ENCODE data around the gene MRPS9.

MRPS9 gene

DNA sequence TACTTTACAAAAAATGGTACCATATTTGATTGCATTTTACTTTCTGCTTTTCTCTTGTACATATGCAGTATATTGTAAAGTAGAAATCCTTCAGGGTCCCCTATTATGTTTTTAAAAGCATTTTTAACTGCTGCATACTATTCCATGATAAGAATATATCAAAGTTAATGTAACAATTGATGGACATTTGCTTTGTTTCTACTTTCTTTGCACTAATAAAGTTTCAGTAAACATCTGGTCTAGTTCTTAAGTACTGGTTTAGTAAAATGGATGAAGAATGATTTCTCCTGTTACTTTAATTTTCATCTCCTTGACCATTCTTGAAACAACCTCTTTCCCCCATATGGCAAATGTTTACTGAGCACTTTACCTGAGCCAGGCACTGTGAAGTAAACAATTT, 1.7 kb downstream of the MRPS9 start:
- Histone ChIP-seq H3K4me3 (ENCODE audit: low read length) (peak overlapping the region; percentile 97), H3K36me3 (ENCODE audit: control insufficient read depth, low read length) (peaks cover 13% of the 10 kb centered on the region), H3K79me2 (ENCODE audit: control insufficient read depth, low read length) (peaks cover 56% of the 10 kb centered on the region), H3K9me3 (ENCODE audit: control insufficient read depth, insufficient read depth, low read length) (no peaks in the 10 kb centered on the region), H3K27ac (ENCODE audit: low read depth, low read length) (no peak overlapping the region), H3K4me2 (ENCODE audit: low read length) (peak overlapping the region; percentile 96), H3F3A (ENCODE audit: control insufficient read depth, insufficient read depth) (no peaks in the 10 kb centered on the region), H4K20me1 (ENCODE audit: control insufficient read depth, insufficient read depth, low read depth, low read length) (peaks cover 4% of the 10 kb centered on the region; the same call in 1 of the 2 replicates), H3K4me1 (ENCODE audit: control insufficient read depth, low read length) (peaks cover 28% of the 10 kb centered on the region), H3K9me2 (replicated peaks; ENCODE audit: control insufficient read depth, low read length) (no peaks in the 10 kb centered on the region), H3K27me3 (ENCODE audit: control insufficient read depth, low read length) (no peaks in the 10 kb centered on the region)
- TF ChIP-seq, protein P1, sequence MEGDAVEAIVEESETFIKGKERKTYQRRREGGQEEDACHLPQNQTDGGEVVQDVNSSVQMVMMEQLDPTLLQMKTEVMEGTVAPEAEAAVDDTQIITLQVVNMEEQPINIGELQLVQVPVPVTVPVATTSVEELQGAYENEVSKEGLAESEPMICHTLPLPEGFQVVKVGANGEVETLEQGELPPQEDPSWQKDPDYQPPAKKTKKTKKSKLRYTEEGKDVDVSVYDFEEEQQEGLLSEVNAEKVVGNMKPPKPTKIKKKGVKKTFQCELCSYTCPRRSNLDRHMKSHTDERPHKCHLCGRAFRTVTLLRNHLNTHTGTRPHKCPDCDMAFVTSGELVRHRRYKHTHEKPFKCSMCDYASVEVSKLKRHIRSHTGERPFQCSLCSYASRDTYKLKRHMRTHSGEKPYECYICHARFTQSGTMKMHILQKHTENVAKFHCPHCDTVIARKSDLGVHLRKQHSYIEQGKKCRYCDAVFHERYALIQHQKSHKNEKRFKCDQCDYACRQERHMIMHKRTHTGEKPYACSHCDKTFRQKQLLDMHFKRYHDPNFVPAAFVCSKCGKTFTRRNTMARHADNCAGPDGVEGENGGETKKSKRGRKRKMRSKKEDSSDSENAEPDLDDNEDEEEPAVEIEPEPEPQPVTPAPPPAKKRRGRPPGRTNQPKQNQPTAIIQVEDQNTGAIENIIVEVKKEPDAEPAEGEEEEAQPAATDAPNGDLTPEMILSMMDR (IDR thresholded peaks at IDR 0.05; ENCODE audit: low read depth, low read length, poor library complexity, severe bottlenecking), result no peak
- no peak for TF ChIP-seq EZH2phosphoT487 (IDR thresholded peaks at IDR 0.05; ENCODE audit: borderline replicate concordance, low read length)

DNA sequence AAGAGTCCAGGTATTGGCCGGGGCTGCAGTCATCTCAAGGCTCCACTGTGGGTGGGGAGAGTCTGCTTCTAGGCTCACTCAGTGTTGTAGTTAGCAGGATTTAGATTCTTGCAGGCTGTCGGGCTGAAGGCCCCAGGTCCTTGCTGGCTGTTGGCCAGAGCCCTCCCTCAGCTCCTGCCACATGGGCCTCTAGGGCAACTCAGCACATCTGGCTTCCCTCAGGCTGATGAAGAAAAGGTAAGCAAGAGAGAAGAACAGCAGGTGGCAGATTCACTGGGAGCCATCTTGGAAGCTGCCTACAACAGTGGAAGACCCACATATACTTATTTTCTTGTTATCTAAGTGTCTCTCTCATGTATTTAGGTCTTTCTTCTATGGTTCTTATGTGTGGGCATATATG, 4.3 kb downstream of the MRPS9 start:
- Histone ChIP-seq H3K4me3 (ENCODE audit: low read length) (no peak overlapping the region), H3K9me3 (ENCODE audit: control insufficient read depth, insufficient read depth, low read length) (no peaks in the 10 kb centered on the region), H3K36me3 (ENCODE audit: control insufficient read depth, low read length) (peaks cover 16% of the 10 kb centered on the region), H3K9me2 (replicated peaks; ENCODE audit: control insufficient read depth, low read length) (no peaks in the 10 kb centered on the region), H3K27ac (ENCODE audit: low read depth, low read length) (no peak overlapping the region), H3K27me3 (ENCODE audit: control insufficient read depth, low read length) (no peaks in the 10 kb centered on the region), H3K4me1 (ENCODE audit: control insufficient read depth, low read length) (peaks cover 24% of the 10 kb centered on the region), H4K20me1 (ENCODE audit: control insufficient read depth, insufficient read depth, low read depth, low read length) (peaks cover 4% of the 10 kb centered on the region; the same call in 1 of the 2 replicates), H3K79me2 (ENCODE audit: control insufficient read depth, low read length) (peaks cover 59% of the 10 kb centered on the region), H3F3A (ENCODE audit: control insufficient read depth, insufficient read depth) (no peaks in the 10 kb centered on the region), H3K4me2 (ENCODE audit: low read length) (no peak overlapping the region)
- no peak for TF ChIP-seq EZH2phosphoT487 (IDR thresholded peaks at IDR 0.05; ENCODE audit: borderline replicate concordance, low read length)
- TF ChIP-seq, protein P1 (IDR thresholded peaks at IDR 0.05; ENCODE audit: low read depth, low read length, poor library complexity, severe bottlenecking), result no peak

DNA sequence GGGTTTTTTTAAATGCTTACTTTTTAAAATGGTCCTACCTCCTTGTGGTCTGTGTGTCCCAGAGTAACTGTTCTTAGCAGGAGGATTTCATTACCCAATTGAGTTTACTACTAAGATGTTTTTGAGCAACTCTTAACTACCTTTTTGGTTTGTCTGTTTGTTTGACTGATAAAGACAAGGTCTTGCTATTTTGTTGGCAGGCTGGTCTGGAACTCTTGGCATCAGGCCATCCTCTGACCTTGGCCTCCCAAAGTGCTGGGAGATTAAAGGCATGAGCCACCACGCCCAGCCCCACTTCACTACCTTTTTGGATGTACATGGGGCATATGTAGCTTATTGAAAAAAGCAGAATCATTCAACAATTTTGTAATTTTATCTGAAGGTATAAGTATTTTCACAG, 14.9 kb downstream of the MRPS9 start:
- Histone ChIP-seq H4K20me1 (ENCODE audit: control insufficient read depth, insufficient read depth, low read depth, low read length) (no peaks in the 10 kb centered on the region), H3K36me3 (ENCODE audit: control insufficient read depth, low read length) (peaks cover 41% of the 10 kb centered on the region), H3K27ac (ENCODE audit: low read depth, low read length) (no peak overlapping the region), H3K4me3 (ENCODE audit: low read length) (no peak overlapping the region), H3K4me1 (ENCODE audit: control insufficient read depth, low read length) (peaks cover 14% of the 10 kb centered on the region), H3K27me3 (ENCODE audit: control insufficient read depth, low read length) (no peaks in the 10 kb centered on the region), H3K9me2 (replicated peaks; ENCODE audit: control insufficient read depth, low read length) (no peaks in the 10 kb centered on the region), H3K4me2 (ENCODE audit: low read length) (no peak overlapping the region), H3F3A (ENCODE audit: control insufficient read depth, insufficient read depth) (no peaks in the 10 kb centered on the region; the same call in 1 of the 2 replicates), H3K9me3 (ENCODE audit: control insufficient read depth, insufficient read depth, low read length) (peaks cover 2% of the 10 kb centered on the region; the same call in 1 of the 2 replicates), H3K79me2 (ENCODE audit: control insufficient read depth, low read length) (peaks cover 29% of the 10 kb centered on the region)
- TF ChIP-seq, protein P1 (IDR thresholded peaks at IDR 0.05; ENCODE audit: low read depth, low read length, poor library complexity, severe bottlenecking), result no peak
- TF ChIP-seq EZH2phosphoT487 (IDR thresholded peaks at IDR 0.05; ENCODE audit: borderline replicate concordance, low read length), result no peak
